Measurements from ENCODE around the gene DCDC2B. TPM values are rescaled to one million over a fixed set of nuclear protein-coding genes. Genes with fewer than 3 reads are reported as not detected.
A peak's percentile ranks its signal among the peaks of the same experiment; 100 is the strongest.

The DCDC2B gene
- polyA plus RNA-seq, 1 donor: 0.54 TPM

DNA sequence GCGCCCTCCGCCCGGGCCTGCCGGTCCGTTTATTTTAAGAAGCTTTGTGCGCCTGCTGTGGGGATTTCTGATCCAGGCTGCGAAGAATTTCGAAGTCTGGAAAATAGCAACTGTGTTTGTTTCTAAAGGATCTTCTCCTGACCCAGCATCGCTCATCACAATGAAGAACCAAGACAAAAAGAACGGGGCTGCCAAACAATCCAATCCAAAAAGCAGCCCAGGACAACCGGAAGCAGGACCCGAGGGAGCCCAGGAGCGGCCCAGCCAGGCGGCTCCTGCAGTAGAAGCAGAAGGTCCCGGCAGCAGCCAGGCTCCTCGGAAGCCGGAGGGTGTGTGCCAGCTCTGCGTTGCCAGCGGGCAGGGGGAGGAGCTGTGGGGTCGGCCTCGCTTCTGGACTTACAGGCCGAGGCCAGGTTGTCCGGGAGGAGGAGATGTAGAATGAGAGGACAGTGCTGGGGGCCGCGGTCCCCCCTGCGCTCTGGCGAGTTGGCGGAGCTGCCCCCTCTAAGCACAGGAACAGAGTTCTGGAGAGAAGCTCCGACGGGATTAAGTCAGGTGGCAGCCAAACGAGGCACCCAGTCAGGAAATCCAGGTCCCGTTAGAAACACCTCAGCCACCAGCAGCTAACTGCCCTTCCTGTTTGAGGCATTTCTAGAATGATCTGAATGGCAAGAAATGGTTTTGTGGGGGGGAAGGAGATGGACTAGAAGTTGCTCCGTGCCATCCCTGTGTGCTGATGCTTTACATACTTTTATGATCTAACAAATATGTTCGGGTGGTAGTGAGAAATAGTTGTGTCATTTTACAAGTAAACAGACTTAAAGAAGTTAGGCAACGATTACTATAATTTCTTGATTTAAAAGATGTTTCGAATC, 28.5 kb upstream of the DCDC2B start:
- H3K4me1 ChIP-seq (ENCODE audit: control insufficient read depth, insufficient read depth, low read length): peaks cover 21% of the 10 kb centered on the region
- peak overlapping the region; percentile 85 for H3K4me3 ChIP-seq (ENCODE audit: low read length)
- H3K27ac ChIP-seq (ENCODE audit: low read length): peak overlapping the region; percentile 95
- peaks cover 29% of the 10 kb centered on the region for H3K36me3 ChIP-seq (ENCODE audit: control insufficient read depth, insufficient read depth, low read length)
- no peaks in the 10 kb centered on the region for H3K9me3 ChIP-seq (ENCODE audit: control insufficient read depth, low read depth, low read length)
- 48% methylated on average over 3 of the region's 36 CpGs for WGBS (ENCODE audit: insufficient coverage, low lambda C conversion rate)
- H3K27me3 ChIP-seq (ENCODE audit: control insufficient read depth, insufficient read depth, low read length): no peaks in the 10 kb centered on the region
- no peak for DNase-seq

DNA sequence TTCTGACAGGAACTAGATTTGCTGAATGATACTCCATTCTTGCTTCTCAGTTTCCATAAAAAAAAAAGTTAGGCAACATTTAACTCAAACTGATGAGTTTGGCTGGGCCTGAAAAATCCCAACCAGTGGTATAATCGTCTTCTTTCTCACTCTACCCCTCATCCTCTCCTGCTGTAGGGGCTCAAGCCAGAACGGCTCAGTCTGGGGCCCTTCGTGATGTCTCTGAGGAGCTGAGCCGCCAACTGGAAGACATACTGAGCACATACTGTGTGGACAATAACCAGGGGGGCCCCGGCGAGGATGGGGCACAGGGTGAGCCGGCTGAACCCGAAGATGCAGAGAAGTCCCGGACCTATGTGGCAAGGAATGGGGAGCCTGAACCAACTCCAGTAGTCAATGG, 27.8 kb upstream of the DCDC2B start:
- no peaks in the 10 kb centered on the region for H3K9me3 ChIP-seq (ENCODE audit: control insufficient read depth, low read depth, low read length)
- no peak overlapping the region for H3K27ac ChIP-seq (ENCODE audit: low read length)
- H3K4me1 ChIP-seq (ENCODE audit: control insufficient read depth, insufficient read depth, low read length): peaks cover 21% of the 10 kb centered on the region
- H3K4me3 ChIP-seq (ENCODE audit: low read length): peak overlapping the region; percentile 85
- H3K27me3 ChIP-seq (ENCODE audit: control insufficient read depth, insufficient read depth, low read length): no peaks in the 10 kb centered on the region
- no CpG with 5 or more reads among the region's 9 CpGs for WGBS (ENCODE audit: insufficient coverage, low lambda C conversion rate)
- H3K36me3 ChIP-seq (ENCODE audit: control insufficient read depth, insufficient read depth, low read length): peaks cover 31% of the 10 kb centered on the region
- no peak for DNase-seq

DNA sequence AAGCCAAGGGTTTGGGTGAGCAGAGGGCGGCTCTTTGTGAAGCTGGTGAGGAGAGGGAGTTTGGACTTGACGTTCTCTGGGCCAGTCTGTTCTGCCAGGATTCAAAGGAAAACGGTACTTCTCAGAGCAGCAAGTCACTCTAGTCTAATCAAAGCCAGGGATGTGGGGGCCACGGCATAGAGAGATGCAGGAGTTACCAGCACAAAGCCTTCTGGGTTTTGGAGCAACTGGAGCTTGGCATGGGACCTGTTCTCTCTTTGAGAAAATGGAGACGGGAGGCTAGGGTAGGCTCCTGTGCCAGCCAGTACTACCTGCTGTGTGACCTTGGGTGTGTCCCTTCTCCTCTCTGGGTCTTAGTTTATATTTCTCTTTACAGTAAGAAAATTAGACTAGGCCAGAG, 27.3 kb upstream of the DCDC2B start:
- peaks cover 21% of the 10 kb centered on the region for H3K4me1 ChIP-seq (ENCODE audit: control insufficient read depth, insufficient read depth, low read length)
- peaks cover 36% of the 10 kb centered on the region for H3K36me3 ChIP-seq (ENCODE audit: control insufficient read depth, insufficient read depth, low read length)
- no peak overlapping the region for H3K27ac ChIP-seq (ENCODE audit: low read length)
- H3K9me3 ChIP-seq (ENCODE audit: control insufficient read depth, low read depth, low read length): no peaks in the 10 kb centered on the region
- no peak overlapping the region for H3K4me3 ChIP-seq (ENCODE audit: low read length)
- WGBS (ENCODE audit: insufficient coverage, low lambda C conversion rate): no CpG with 5 or more reads among the region's 5 CpGs
- DNase-seq: no peak
- no peaks in the 10 kb centered on the region for H3K27me3 ChIP-seq (ENCODE audit: control insufficient read depth, insufficient read depth, low read length)

DNA sequence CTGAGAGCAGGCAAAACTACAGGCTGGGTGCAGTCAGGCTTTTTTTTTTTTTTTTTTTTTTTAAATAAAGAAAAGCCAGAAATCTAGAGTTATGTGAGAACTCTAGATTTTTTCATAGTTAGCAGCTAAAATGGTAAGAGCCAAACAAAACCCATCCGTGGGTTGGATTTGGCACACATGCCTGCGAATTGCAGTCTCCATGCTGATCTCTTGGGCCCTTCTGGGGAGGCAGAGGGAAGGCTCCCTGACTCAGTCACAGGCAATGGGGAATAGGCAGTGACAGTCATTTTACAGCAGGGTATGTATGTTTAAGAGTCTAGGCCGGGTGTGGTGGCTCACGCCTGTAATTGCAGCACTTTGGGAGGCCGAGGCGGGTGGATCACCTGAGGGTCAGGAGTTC, 26.8 kb upstream of the DCDC2B start:
- peaks cover 21% of the 10 kb centered on the region for H3K4me1 ChIP-seq (ENCODE audit: control insufficient read depth, insufficient read depth, low read length)
- no peaks in the 10 kb centered on the region for H3K27me3 ChIP-seq (ENCODE audit: control insufficient read depth, insufficient read depth, low read length)
- peaks cover 41% of the 10 kb centered on the region for H3K36me3 ChIP-seq (ENCODE audit: control insufficient read depth, insufficient read depth, low read length)
- no peak overlapping the region for H3K27ac ChIP-seq (ENCODE audit: low read length)
- DNase-seq: no peak
- no peaks in the 10 kb centered on the region for H3K9me3 ChIP-seq (ENCODE audit: control insufficient read depth, low read depth, low read length)
- H3K4me3 ChIP-seq (ENCODE audit: low read length): no peak overlapping the region
- WGBS (ENCODE audit: insufficient coverage, low lambda C conversion rate): 100% methylated on average over 1 of the region's 6 CpGs

DNA sequence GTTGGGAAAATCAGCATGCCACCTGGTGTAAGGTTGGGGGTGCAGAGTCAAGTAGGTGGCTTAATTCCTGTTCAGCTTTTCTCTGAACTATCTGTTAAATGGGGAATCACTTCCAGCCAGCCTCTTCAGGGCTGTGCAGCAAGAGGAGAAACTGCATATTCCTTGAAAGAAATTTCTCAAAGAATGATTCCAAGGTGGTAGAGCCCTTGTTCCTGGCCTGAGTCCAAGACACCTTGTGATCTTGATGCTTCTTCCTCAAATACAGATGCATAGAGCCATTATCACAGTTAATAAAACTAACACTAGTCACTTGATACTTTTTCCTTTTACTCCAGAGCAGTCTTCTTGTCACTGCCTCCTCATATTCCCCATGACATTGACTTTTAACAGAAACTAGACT, 24.2 kb upstream of the DCDC2B start:
- Histone ChIP-seq H3K27me3 (ENCODE audit: control insufficient read depth, insufficient read depth, low read length) (no peaks in the 10 kb centered on the region), H3K27ac (ENCODE audit: low read length) (no peak overlapping the region), H3K36me3 (ENCODE audit: control insufficient read depth, insufficient read depth, low read length) (peaks cover 64% of the 10 kb centered on the region), H3K4me3 (ENCODE audit: low read length) (no peak overlapping the region), H3K4me1 (ENCODE audit: control insufficient read depth, insufficient read depth, low read length) (peaks cover 13% of the 10 kb centered on the region), H3K9me3 (ENCODE audit: control insufficient read depth, low read depth, low read length) (no peaks in the 10 kb centered on the region)
- no peak for DNase-seq

DNA sequence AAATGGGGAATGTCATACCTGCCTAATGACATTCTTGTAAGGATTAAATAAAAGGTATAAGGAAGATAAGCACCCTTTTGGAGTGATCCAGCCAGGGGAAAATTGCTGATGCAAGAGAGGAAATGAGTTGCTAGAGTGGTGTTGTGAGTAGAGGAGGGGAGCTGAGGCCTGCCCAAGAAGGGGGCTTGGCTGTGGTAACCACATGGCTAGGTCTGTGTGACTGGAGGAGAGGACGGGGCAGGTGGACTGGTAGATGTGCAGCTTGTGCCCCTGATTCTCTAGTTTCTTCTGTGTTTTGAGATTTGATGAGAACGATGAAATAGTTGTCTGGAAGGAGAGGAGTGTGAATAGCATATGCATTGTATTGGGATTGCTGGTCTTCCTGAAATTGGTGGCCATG, 22.8 kb upstream of the DCDC2B start:
- Histone ChIP-seq H3K27ac (ENCODE audit: low read length) (no peak overlapping the region), H3K4me3 (ENCODE audit: low read length) (no peak overlapping the region), H3K4me1 (ENCODE audit: control insufficient read depth, insufficient read depth, low read length) (peaks cover 10% of the 10 kb centered on the region), H3K9me3 (ENCODE audit: control insufficient read depth, low read depth, low read length) (no peaks in the 10 kb centered on the region), H3K36me3 (ENCODE audit: control insufficient read depth, insufficient read depth, low read length) (peaks cover 76% of the 10 kb centered on the region), H3K27me3 (ENCODE audit: control insufficient read depth, insufficient read depth, low read length) (no peaks in the 10 kb centered on the region)
- 80% methylated on average over 1 of the region's 2 CpGs for WGBS (ENCODE audit: insufficient coverage, low lambda C conversion rate)
- DNase-seq: no peak

DNA sequence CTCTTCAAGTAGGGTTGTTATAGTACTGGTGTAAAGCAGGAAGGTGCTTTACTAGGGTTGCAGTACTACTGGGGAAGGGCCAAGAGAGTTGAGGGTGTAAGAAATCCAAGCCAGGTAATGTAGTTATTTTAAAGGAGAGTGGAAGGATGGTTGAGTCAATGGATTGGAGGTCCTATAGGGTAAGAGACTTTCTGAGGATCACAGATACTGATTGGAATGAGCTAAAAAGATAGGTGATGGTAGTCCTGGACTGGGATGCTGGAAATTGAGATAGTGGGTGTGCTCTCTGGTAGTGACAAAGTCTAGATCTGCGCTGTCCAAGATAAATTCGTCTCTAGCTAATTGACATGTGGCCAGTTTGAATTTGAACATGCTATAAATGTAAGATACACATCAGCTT, 22.4 kb upstream of the DCDC2B start:
- Histone ChIP-seq H3K4me1 (ENCODE audit: control insufficient read depth, insufficient read depth, low read length) (peaks cover 6% of the 10 kb centered on the region), H3K36me3 (ENCODE audit: control insufficient read depth, insufficient read depth, low read length) (peaks cover 76% of the 10 kb centered on the region), H3K27ac (ENCODE audit: low read length) (no peak overlapping the region), H3K4me3 (ENCODE audit: low read length) (no peak overlapping the region), H3K27me3 (ENCODE audit: control insufficient read depth, insufficient read depth, low read length) (no peaks in the 10 kb centered on the region), H3K9me3 (ENCODE audit: control insufficient read depth, low read depth, low read length) (no peaks in the 10 kb centered on the region)
- no peak for DNase-seq
- WGBS (ENCODE audit: insufficient coverage, low lambda C conversion rate): no CpG with 5 or more reads among the region's 2 CpGs

DNA sequence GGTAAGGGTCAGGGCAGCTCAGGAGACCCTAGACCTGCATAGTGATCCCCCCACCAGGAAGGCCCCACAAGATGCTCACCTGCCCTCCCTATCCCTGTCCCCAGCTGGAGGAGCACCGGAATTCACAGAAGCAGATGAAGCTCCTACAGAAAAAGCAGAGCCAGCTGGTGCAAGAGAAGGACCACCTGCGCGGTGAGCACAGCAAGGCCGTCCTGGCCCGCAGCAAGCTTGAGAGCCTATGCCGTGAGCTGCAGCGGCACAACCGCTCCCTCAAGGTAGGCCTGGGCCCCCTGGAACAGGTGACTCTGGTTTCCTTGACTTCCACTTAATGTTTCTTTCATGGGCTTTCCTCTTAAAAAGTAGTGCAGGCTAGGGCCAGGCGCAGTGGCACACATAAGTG, 21.0 kb upstream of the DCDC2B start:
- WGBS (ENCODE audit: insufficient coverage, low lambda C conversion rate): no CpG with 5 or more reads among the region's 9 CpGs

DNA sequence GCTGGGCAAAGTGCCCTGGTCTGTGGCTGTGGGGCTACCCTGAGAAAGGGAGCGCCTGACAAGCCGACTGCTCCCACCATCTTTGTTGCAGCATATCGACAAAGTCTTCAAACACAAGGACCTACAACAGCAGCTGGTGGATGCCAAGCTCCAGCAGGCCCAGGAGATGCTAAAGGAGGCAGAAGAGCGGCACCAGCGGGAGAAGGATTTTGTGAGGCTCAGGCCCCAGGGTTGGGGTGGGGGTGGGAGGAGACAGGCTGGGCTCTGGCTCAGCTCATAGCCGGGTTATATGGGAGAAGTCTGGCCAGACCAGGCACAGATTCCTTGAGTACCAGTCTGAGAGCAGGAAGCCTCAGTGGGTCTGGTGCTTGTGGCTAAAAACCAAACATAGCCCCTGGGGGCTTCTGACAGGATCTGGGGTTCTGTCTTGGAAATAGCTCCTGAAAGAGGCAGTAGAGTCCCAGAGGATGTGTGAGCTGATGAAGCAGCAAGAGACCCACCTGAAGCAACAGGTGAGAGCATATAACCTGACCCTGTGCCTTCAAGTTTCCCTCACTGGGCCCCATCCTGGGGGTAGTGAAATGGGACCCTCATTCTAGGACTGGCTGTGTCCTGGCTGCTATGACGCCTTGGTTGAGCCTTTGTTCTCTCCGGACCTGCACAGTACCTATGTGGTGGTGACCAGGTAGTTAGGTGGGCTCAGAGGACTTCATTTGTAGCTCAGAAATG, 16.5 kb upstream of the DCDC2B start:
- no CpG with 5 or more reads among the region's 8 CpGs for WGBS (ENCODE audit: insufficient coverage, low lambda C conversion rate)
- peaks cover 95% of the 10 kb centered on the region for H3K36me3 ChIP-seq (ENCODE audit: control insufficient read depth, insufficient read depth, low read length)
- no peak overlapping the region for H3K4me3 ChIP-seq (ENCODE audit: low read length)
- no peak overlapping the region for H3K27ac ChIP-seq (ENCODE audit: low read length)
- H3K9me3 ChIP-seq (ENCODE audit: control insufficient read depth, low read depth, low read length): no peaks in the 10 kb centered on the region
- no peaks in the 10 kb centered on the region for H3K27me3 ChIP-seq (ENCODE audit: control insufficient read depth, insufficient read depth, low read length)
- H3K4me1 ChIP-seq (ENCODE audit: control insufficient read depth, insufficient read depth, low read length): peaks cover under 1% of the 10 kb centered on the region
- no peak for DNase-seq

More for the DNA sequence above, 21.0 kb upstream of the DCDC2B start:
- H3K9me3 ChIP-seq (ENCODE audit: control insufficient read depth, low read depth, low read length): no peaks in the 10 kb centered on the region
- no peak for DNase-seq
- no peaks in the 10 kb centered on the region for H3K27me3 ChIP-seq (ENCODE audit: control insufficient read depth, insufficient read depth, low read length)
- H3K4me1 ChIP-seq (ENCODE audit: control insufficient read depth, insufficient read depth, low read length): no peaks in the 10 kb centered on the region
- no peak overlapping the region for H3K27ac ChIP-seq (ENCODE audit: low read length)
- H3K4me3 ChIP-seq (ENCODE audit: low read length): no peak overlapping the region
- H3K36me3 ChIP-seq (ENCODE audit: control insufficient read depth, insufficient read depth, low read length): peaks cover 82% of the 10 kb centered on the region

DNA sequence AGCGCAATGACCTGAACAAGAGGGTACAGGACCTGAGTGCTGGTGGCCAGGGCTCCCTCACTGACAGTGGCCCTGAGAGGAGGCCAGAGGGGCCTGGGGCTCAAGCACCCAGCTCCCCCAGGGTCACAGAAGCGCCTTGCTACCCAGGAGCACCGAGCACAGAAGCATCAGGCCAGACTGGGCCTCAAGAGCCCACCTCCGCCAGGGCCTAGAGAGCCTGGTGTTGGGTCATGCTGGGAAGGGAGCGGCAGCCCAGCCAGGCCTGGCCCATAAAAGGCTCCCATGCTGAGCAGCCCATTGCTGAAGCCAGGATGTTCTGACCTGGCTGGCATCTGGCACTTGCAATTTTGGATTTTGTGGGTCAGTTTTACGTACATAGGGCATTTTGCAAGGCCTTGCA, 13.9 kb upstream of the DCDC2B start:
- no peak for DNase-seq
- Histone ChIP-seq H3K27me3 (ENCODE audit: control insufficient read depth, insufficient read depth, low read length) (no peaks in the 10 kb centered on the region), H3K27ac (ENCODE audit: low read length) (no peak overlapping the region), H3K9me3 (ENCODE audit: control insufficient read depth, low read depth, low read length) (no peaks in the 10 kb centered on the region), H3K36me3 (ENCODE audit: control insufficient read depth, insufficient read depth, low read length) (peaks cover 83% of the 10 kb centered on the region), H3K4me3 (ENCODE audit: low read length) (no peak overlapping the region), H3K4me1 (ENCODE audit: control insufficient read depth, insufficient read depth, low read length) (peaks cover 7% of the 10 kb centered on the region)
- WGBS (ENCODE audit: insufficient coverage, low lambda C conversion rate): no CpG with 5 or more reads among the region's 6 CpGs

Data from large intestine (tissue), 3 donors.